Ectodermal cell (in vitro differentiated cells): ENCODE results near the gene NANOS3.
"Not testable (repeated sequence)": the region's sequence is repeated elsewhere in the genome, so short reads cannot be mapped to it uniquely, and the experiment has no call there.

Experiments used
- H3K27ac ChIP-seq: 2 replicates; pipeline ENCODE4 v1.7.0; 2013; ENCODE audit warnings: mild to moderate bottlenecking, low read depth, low read length; ENCODE audit not compliant: insufficient read depth, poor library complexity, severe bottlenecking
- H3K27me3 ChIP-seq: 2 replicates; pipeline ENCODE4 v1.7.0; 2013; ENCODE audit warnings: mild to moderate bottlenecking, low read length; ENCODE audit not compliant: insufficient read depth, control insufficient read depth, poor library complexity, severe bottlenecking
- H3K36me3 ChIP-seq: one replicate; pipeline ENCODE4 v1.7.0; 2013; ENCODE audit warnings: low read length; ENCODE audit not compliant: control insufficient read depth, insufficient read depth
- H3K4me1 ChIP-seq: one replicate; pipeline ENCODE4 v1.7.0; 2013; ENCODE audit warnings: low read length; ENCODE audit not compliant: control insufficient read depth, insufficient read depth
- H3K4me3 ChIP-seq: 2 replicates; pipeline ENCODE4 v1.7.0; 2013; ENCODE audit warnings: low read depth, low read length, control low read depth; ENCODE audit not compliant: insufficient read depth
- H3K9me3 ChIP-seq: 2 replicates; pipeline ENCODE4 v1.7.0; 2013; ENCODE audit warnings: mild to moderate bottlenecking, low read length, moderate library complexity; ENCODE audit not compliant: control insufficient read depth
- WGBS, 2 experiments: methylation state at CpG; one replicate each; pipeline ENCODE4 v1.1.7; 2013; ENCODE audit warnings: missing lambda C conversion rate in 2 of 2; 5-methylcytosine and 5-hydroxymethylcytosine counted together

The NANOS3 gene

DNA sequence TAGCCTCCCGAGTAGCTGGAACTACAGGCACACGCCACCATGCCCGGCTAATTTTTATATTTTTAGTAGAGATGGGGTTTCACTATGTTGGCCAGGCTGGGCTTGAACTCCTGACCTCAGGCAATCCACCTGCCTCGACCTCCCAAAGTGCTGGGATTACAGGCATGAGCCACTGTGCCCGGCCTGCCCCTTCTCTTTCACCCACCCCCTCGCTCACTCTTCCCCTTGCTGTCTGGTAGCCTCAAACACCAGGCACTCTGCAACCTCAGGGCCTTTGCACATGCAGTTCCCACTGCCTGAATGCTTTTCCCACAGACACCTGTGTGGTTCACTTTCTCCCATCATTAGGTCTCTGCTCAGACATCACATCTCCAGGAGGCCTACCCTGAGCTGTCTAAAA lies 45.2 kb downstream of the NANOS3 start:
- not testable (repeated sequence) for H3K27ac ChIP-seq, H3K4me1 ChIP-seq, H3K27me3 ChIP-seq, H3K9me3 ChIP-seq, H3K4me3 ChIP-seq
- WGBS, 2 experiments: 93 to 96% methylated on average over 6 of the region's 6 CpGs
- H3K36me3 ChIP-seq: peaks cover 26% of the 10 kb centered on the region

DNA sequence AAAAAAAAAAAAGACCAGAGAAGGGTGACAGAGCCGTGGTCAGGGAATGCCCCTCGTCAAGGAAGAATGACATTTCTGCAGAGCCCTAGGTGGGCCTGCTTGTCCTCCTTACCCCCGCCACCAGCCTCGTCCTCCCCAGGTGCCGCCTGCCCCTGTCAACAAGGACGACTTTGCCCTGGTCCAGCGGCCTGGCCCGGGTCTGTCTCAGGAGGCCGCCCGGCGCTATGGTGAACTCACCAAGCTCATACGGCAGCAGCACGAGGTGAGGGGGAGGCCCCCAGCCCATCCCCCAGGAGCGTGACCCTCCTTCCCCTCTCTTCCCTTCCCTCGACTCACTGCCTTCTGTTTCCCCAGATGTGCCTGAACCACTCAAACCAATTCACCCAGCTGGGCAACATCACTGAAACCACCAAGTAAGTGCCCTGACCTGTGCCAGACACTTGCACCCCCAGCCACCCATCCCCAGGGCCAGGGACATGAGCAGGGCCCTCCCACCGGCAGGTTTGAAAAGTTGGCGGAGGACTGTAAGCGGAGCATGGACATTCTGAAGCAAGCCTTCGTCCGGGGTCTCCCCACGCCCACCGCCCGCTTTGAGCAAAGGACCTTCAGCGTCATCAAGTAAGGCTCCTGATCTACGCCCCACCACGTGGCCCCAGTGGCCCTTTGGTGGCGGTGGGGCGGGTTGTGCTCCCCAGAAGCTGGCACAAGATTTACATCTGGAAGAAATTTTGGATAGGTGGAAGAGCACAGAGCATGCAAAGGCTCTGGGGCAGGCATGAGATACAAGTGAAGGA lies 46.5 kb downstream of the NANOS3 start:
- H3K27ac ChIP-seq: no peak overlapping the region
- peaks cover 5% of the 10 kb centered on the region for H3K9me3 ChIP-seq
- WGBS, 2 experiments: 95% methylated on average over 28 of the region's 28 CpGs
- H3K36me3 ChIP-seq: peaks cover 26% of the 10 kb centered on the region
- H3K4me3 ChIP-seq: no peak overlapping the region
- H3K4me1 ChIP-seq: no peaks in the 10 kb centered on the region
- H3K27me3 ChIP-seq: no peaks in the 10 kb centered on the region

DNA sequence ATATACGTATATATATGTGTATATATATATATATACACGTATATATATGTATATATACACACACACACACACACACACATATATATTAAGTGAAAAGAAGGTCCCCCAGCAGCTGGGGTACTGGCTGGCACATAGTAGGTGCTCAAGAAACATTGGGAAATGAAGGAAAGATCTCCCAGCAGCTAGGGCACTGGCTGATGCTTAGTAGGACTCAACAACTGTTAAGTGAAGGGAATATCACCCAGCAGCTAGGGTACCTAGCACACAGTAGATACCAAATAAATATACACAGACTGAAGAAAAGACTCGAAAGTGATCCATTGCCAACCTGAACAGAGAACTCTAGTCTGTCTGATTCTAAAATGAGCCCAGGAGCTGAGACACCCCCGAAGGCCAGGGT lies 49.1 kb downstream of the NANOS3 start:
- Histone ChIP-seq H3K27ac (no peak overlapping the region), H3K4me1 (no peaks in the 10 kb centered on the region), H3K27me3 (no peaks in the 10 kb centered on the region), H3K9me3 (no peaks in the 10 kb centered on the region), H3K4me3 (no peak overlapping the region), H3K36me3 (peaks cover 7% of the 10 kb centered on the region)
- WGBS, 2 experiments: 94 to 95% methylated on average over 2 of the region's 4 CpGs

DNA sequence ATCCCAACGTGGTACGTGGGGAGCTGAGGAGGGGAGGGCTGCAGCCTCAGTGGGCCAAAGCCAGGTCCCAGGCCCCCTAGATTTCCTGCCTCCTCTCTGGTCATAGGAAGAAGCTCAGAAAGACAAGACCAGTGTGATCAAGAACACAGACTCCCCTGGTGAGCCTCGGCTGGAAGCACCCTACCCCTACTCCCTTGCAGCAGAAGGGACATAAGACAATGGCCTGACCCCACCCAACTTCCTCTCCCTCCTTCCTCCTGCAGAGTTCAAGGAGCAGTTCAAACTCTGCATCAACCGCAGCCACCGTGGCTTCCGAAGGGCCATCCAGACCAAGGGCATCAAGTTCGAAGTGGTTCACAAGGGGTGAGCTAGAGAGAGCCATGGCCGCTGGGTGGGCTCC lies 49.8 kb downstream of the NANOS3 start:
- no peak overlapping the region for H3K4me3 ChIP-seq
- H3K36me3 ChIP-seq: peaks cover 1% of the 10 kb centered on the region
- no peaks in the 10 kb centered on the region for H3K27me3 ChIP-seq
- WGBS, 2 experiments: 94% methylated on average over 8 of the region's 8 CpGs
- no peak overlapping the region for H3K27ac ChIP-seq
- no peaks in the 10 kb centered on the region for H3K4me1 ChIP-seq
- H3K9me3 ChIP-seq: no peaks in the 10 kb centered on the region

DNA sequence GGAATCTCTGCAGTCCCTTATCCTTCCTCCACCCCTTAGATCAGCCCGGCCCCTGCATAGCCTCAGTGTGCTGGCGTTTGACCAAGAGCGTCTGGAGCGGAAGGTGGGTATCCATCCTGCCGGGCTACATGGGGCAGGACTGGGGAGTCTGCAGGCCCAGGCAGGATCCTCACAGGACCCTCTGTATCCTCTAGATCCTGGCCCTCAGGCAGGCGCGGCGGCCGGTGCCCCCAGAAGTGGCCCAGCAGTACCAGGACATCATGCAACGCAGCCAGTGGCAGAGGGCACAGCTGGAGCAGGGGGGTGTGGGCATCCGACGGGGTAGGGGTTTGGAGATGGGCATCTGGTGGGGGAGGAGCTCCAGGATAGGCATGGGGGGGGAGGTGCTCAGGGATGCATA lies 52.4 kb downstream of the NANOS3 start:
- H3K9me3 ChIP-seq: no peaks in the 10 kb centered on the region
- no peak overlapping the region for H3K4me3 ChIP-seq
- no peak overlapping the region for H3K27ac ChIP-seq
- no peaks in the 10 kb centered on the region for H3K27me3 ChIP-seq
- no peaks in the 10 kb centered on the region for H3K36me3 ChIP-seq
- H3K4me1 ChIP-seq: no peaks in the 10 kb centered on the region
- WGBS, 2 experiments: 94 to 96% methylated on average over 12 of the region's 12 CpGs

DNA sequence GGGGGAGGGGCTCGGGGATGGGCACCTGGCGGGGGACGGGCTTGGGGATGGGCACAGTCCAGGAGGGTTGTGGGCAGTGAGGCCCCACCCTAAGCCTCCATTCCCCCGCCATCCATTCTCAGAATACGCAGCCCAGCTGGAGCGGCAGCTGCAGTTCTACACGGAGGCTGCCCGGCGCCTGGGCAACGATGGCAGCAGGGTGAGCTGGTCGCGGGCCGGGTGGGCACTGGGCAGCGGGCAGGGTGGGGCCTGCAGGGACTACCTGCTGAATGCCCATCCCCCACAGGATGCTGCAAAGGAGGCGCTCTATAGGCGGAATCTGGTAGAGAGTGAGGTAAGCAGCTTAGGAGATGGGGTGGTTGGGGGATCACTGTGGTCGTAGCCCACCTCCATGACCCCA lies 53.0 kb downstream of the NANOS3 start:
- no peaks in the 10 kb centered on the region for H3K36me3 ChIP-seq
- 93% methylated on average over 17 of the region's 17 CpGs for WGBS, 2 experiments
- H3K27me3 ChIP-seq: no peaks in the 10 kb centered on the region
- no peaks in the 10 kb centered on the region for H3K4me1 ChIP-seq
- no peak overlapping the region for H3K27ac ChIP-seq
- H3K4me3 ChIP-seq: no peak overlapping the region
- no peaks in the 10 kb centered on the region for H3K9me3 ChIP-seq
